Peyer's patch (tissue), 4 donors: ENCODE measurements around the gene DVL3. TPM values are rescaled to one million over a fixed set of nuclear protein-coding genes. Genes with fewer than 3 reads are reported as not detected.

Experiments
- DNase-seq, 3 donors: peaks; one replicate each; pipeline ENCODE4 v3.0.0-alpha.2; 2017 to 2019
- H3K27ac ChIP-seq, 4 donors: fragments of 200-600 bp; sonication (generic); one replicate each; pipeline ENCODE4 v1.5.1; 2016 to 2019
- H3K27me3 ChIP-seq, 2 donors: fragments of 200-600 bp; sonication (generic); one replicate each; pipeline ENCODE4 v1.5.1; 2019
- H3K36me3 ChIP-seq, 3 donors: fragments of 200-600 bp; sonication (generic); one replicate each; pipeline ENCODE4 v1.5.1; 2016 to 2019
- H3K4me1 ChIP-seq, 4 donors: fragments of 200-600 bp; sonication (generic); one replicate each; pipeline ENCODE4 v1.5.1; 2016 to 2019
- H3K4me3 ChIP-seq, 4 donors: fragments of 200-600 bp; sonication (generic); 1 replicate in 3 of 4; 2 replicates in 1 of 4; pipeline ENCODE4 v1.5.1; 2016 to 2019; ENCODE audit warnings: mild to moderate bottlenecking in 1 of 4
- H3K9me3 ChIP-seq, 4 donors: fragments of 200-600 bp; sonication (generic); one replicate each; pipeline ENCODE4 v1.5.1; 2016 to 2019; ENCODE audit warnings: mild to moderate bottlenecking in 1 of 4
- CTCF ChIP-seq, 6 experiments: fragments of 450-650 bp in 4 of 6; fragments of 200-600 bp in 2 of 6; sonication (generic) in 1 of 6; IDR thresholded peaks; one replicate each; pipeline ENCODE4 v1.5.1; 2017 to 2019; ENCODE audit warnings: antibody characterized with exemption in 6 of 6, mild to moderate bottlenecking in 3 of 6, moderate library complexity in 1 of 6
- POLR2A ChIP-seq, 2 donors: fragments of 450-650 bp; IDR thresholded peaks; one replicate each; pipeline ENCODE4 v1.5.1; 2017; ENCODE audit warnings: antibody characterized with exemption in 2 of 2, mild to moderate bottlenecking in 2 of 2, moderate library complexity in 2 of 2
- total RNA-seq, 4 donors: library from RNA; depleted of rRNA; stranded (reverse); fragments of >200 nt; gene quantifications; one replicate each; pipeline ENCODE4 v1.1.0, GENCODE V29; 2016

Gene DVL3
- total RNA-seq, 4 donors from 2014 or later = 65.3 to 90.6 (median 76.7) TPM

- no peaks in the 10 kb centered on the region for H3K9me3 ChIP-seq
- H3K4me3 ChIP-seq = no peak overlapping the region
- H3K27me3 ChIP-seq = no peaks in the 10 kb centered on the region
- DNase-seq = no peak
- peaks cover 0 to 5% (median 0%) of the 10 kb centered on the region in 4 donors for H3K4me1 ChIP-seq
- TF ChIP-seq CTCF (IDR thresholded peaks at IDR 0.05) (no peak), POLR2A (IDR thresholded peaks at IDR 0.05) (no peak)
- peaks cover 0 to 70% (median 0%) of the 10 kb centered on the region in 3 donors for H3K36me3 ChIP-seq
- H3K27ac ChIP-seq = no peak overlapping the region
Measured at GRCh38 chr3:184169896-184170875, 15.0 kb downstream of the DVL3 start.

GRCh38 chr3:184171562-184171961 is 16.4 kb downstream of the DVL3 start:
- Histone ChIP-seq H3K36me3 (peaks cover 0 to 56% (median 0%) of the 10 kb centered on the region in 3 donors), H3K27ac (no peak overlapping the region), H3K9me3 (no peaks in the 10 kb centered on the region), H3K4me3 (no peak overlapping the region), H3K4me1 (peaks cover 0 to 17% (median 10%) of the 10 kb centered on the region in 4 donors), H3K27me3 (no peaks in the 10 kb centered on the region)
- DNase-seq = no peak
- TF ChIP-seq POLR2A (IDR thresholded peaks at IDR 0.05) = no peak
- TF ChIP-seq CTCF (IDR thresholded peaks at IDR 0.05) = no peak

GRCh38 chr3:184172681-184173373 is 17.6 kb downstream of the DVL3 start:
- no peaks in the 10 kb centered on the region for H3K9me3 ChIP-seq
- H3K4me3 ChIP-seq = no peak overlapping the region
- DNase-seq = no peak
- peaks cover 0 to 54% (median 0%) of the 10 kb centered on the region in 3 donors for H3K36me3 ChIP-seq
- TF ChIP-seq CTCF (IDR thresholded peaks at IDR 0.05) (no peak), POLR2A (IDR thresholded peaks at IDR 0.05) (no peak)
- H3K27ac ChIP-seq = no peak overlapping the region
- H3K4me1 ChIP-seq = peaks cover 0 to 29% (median 16%) of the 10 kb centered on the region in 4 donors
- no peaks in the 10 kb centered on the region for H3K27me3 ChIP-seq

- no peaks in the 10 kb centered on the region for H3K27me3 ChIP-seq
- no peak for TF ChIP-seq CTCF (IDR thresholded peaks at IDR 0.05)
- no peak for TF ChIP-seq POLR2A (IDR thresholded peaks at IDR 0.05)
- no peak overlapping the region for H3K4me3 ChIP-seq
- H3K4me1 ChIP-seq = peaks cover 0 to 35% (median 16%) of the 10 kb centered on the region in 4 donors
- H3K27ac ChIP-seq = no peak overlapping the region
- no peak for DNase-seq
- no peaks in the 10 kb centered on the region for H3K9me3 ChIP-seq
- peaks cover 0 to 54% (median 0%) of the 10 kb centered on the region in 3 donors for H3K36me3 ChIP-seq
Measured at GRCh38 chr3:184173374-184173722, 18.2 kb downstream of the DVL3 start.

GRCh38 chr3:184174284-184174645 is 19.1 kb downstream of the DVL3 start:
- no peak for DNase-seq
- Histone ChIP-seq H3K27me3 (no peaks in the 10 kb centered on the region), H3K9me3 (no peaks in the 10 kb centered on the region), H3K4me1 (peaks cover 0 to 42% (median 16%) of the 10 kb centered on the region in 4 donors), H3K4me3 (no peak overlapping the region), H3K36me3 (peaks cover 0 to 55% (median 0%) of the 10 kb centered on the region in 3 donors), H3K27ac (peak overlapping the region in 2 of 4 donors; percentile 23 to 53)
- TF ChIP-seq CTCF (IDR thresholded peaks at IDR 0.05) (no peak), POLR2A (IDR thresholded peaks at IDR 0.05) (no peak)
